Femur (tissue), 1 donor: ENCODE measurements around the gene NSD1.

ENCODE experiments used
- DNase-seq: peaks from one replicate; pipeline ENCODE4 v3.0.0-alpha.2; 2017

Gene NSD1

GRCh38 chr5:177310332-177310731, 176.8 kb downstream of the NSD1 start:
- DNase-seq = no peak

DNA sequence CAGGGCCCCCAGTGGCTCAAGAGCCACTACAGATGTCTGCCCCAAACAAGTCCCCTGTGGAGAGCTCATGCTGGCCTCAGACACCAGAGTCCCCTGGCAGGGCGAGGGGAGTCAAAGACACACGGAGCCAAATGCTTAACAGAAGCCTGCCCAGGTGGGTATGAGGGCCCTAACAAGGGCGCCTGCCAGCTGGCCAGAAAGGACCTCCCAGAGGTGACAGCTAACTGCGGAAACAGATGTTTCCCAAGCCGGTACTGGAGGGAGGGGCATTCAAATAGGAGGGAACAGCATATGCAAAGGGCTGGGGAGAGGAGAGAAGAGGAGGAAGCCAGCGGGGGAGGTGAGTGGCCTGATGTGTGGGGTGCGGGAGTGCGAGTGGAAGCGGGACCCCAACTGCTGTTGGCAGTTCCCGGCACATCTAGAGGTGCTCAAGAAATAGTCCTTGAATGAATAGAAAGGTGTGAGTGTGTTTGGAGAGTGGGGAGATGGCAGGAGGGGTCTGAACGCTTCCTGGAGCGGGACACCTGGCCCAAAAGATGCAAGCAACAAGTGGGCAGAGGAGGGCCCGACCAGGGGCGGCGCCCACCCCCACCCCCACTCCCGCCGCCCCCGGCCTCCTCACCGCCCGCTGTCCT, 177.3 kb downstream of the NSD1 start:
- DNase-seq = peak; percentile 64

- peak; percentile 55 for DNase-seq
Observed at GRCh38 chr5:177311392-177311722, 177.8 kb downstream of the NSD1 start.

DNA sequence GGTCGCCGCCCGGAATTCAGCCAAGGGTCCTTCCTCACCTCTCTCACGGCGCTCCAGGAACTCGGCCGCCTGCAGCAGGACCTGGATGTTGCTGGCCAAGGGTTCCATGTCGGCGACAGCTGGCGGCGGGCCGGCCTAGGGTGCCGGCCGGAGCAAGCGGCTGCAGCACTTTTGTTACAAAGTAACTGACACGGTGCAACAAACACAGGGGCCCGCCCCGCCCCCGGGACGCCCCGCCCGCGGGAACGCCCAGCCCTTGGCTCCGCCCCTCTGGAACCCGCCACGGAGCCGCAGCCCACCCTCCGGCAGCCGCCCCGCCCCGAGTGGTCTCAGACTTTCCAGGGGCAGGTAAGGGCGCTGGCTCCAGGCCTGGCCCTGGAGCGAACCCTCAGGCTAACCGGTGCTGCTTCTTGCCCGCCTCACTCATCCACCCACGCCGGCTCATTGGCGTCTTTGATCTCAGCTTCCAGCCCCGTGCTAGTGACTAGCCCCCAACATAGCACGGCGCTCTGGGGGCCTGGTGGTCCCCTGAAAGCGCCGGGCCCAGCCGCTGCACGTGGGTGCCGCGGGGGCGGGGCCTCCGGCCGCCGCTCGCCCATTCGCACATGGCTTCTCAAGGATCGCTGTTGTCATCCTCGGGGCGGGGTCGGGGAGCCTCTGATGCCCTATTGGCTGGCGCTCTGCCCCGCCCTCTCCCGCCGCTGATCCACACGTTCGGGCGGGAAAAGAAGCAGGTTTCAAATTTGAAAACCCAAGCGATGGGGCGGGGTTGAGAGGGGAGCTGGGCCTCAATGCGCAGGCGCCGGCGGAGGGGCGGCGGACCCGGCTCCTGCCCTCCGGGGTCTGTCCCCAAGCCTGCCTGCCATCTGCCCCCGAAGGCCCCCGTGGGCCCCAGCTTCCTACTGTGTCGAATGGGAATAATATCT, 178.4 kb downstream of the NSD1 start, which contains the start of gene MXD3:
Gene MXD3 (minus strand): TSS at position 176 of the 926 bp plus-strand sequence. CDS start 68 bp downstream, at position 108.
- DNase-seq = peak; percentile 98

DNA sequence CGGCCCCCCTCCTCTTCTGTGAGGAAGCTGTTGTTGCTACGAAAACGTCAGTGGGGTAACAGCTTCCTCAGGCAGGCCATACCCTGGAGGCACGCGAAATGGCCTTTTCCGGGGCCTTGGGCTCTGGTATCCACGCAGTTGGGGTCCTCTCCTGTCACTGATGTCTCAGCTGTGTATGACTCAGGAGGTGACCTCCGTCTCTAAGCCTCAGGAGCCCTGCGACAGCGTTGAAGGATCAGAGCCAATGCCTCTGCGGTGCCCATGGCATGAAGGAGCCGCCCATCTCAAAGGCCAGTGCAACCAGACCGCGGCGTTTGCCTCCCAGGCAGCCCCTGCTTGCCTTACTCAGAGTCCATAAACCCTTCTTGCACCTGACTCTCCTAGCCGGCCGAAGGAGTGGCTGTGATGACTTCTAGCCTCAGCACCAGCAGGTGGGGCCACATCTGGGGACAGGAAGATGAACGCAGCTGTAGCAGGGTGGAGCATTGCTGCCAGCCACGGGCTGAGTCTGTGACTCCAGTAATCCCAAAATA, 179.1 kb downstream of the NSD1 start:
- no peak for DNase-seq

DNA sequence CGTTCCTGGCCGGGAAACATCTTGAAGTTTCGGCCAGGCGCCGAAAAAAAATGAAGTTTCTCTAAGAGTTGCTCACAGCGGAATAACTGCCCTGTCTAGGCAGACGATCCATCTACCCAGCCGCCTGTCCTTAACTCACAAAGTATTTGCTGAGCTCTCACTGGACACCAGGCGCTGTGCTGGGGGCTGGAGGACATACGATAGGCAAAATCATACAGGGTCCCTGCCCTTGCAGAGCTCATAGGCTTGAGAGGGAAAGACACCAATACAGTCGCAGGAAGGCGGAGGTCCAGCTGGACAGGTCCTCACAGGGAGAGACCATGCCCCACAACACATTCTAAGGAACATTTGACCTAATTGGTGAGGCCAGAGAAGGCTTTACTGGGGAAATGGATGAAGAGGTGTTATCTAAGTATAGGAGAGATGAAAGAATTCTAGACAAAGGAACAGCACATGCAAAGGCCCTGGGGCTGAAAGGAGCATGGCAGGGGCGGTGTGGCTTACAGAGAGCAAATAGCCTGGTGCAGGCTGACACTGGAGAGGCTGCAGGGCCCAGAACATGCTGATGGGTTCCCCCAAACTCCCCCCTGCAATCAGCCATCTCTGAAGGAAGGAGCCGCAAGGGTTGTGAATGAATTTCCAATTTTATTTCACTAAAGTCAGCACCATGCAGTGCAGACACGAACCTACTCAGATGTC, 180.1 kb downstream of the NSD1 start:
- DNase-seq = no peak

DNA sequence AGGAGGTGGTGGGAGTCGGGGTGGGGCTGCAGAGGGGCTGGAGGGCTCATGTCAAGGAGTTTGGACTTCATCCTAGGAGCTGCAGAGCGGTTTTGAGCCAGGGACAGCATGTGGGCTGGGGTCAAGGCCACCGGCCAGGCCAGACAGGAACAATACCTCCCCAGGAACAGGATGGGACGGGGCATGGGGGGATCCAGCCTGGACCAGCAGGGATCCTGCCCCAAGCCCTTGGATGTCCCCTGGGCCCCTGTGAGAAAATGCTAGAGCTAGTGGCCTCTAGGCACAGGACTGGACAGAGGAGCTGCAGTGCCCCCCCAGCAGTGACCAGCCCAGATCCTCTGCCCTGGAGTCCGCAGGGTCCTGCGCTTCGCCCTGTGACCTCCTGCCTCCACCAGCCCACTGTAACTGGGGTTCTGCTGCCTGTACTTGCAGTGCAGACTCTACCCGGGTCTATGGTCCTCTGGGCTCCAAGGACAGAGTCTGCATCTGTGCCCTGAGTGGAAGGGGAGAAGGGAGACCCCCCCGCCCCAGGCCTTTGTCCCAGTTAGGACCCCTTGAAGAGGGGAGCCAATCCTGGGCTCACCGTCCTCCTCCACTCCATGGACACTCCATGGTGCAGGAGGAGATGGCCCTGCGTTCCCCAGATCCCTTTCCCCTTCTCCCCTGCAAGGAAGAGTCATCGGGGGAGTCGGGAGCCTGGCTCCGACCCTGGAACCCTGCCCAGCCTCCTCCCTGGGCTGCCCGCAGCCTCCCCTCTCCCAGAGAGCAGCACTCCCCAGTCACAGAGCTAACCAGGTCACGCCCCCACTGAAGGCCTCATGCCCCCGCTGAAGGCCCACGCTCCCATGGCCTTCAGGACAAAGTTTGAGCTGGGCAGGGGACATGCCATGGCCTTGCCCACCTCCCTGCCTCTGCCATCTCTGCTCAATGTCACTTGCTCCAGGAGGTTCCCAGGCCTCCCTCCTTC, 181.1 kb downstream of the NSD1 start:
- no peak for DNase-seq

- no peak for DNase-seq
Observed at GRCh38 chr5:177315411-177315810, 181.8 kb downstream of the NSD1 start.

DNA sequence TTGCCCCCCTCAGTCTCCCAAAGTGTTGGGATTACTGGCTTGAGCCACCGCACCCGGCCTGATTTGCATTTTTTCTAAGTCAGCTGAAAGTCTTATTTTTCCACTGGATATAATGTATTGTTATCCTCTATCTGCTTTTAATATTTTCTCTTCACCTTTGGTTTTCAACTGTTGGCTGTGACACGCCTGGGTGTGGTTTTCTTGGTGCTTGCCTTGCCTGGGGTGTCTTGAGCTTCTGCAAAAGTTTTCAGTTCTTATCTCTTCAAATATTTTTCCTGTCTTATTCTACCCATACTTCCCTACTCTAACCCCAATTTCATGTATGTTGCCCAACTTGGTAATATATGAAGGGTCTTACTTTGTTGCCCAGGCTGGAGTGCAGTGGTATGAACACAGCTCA, 182.4 kb downstream of the NSD1 start:
- no peak for DNase-seq

GRCh38 chr5:177317959-177318377, 184.4 kb downstream of the NSD1 start:
- peak; percentile 75 for DNase-seq

DNA sequence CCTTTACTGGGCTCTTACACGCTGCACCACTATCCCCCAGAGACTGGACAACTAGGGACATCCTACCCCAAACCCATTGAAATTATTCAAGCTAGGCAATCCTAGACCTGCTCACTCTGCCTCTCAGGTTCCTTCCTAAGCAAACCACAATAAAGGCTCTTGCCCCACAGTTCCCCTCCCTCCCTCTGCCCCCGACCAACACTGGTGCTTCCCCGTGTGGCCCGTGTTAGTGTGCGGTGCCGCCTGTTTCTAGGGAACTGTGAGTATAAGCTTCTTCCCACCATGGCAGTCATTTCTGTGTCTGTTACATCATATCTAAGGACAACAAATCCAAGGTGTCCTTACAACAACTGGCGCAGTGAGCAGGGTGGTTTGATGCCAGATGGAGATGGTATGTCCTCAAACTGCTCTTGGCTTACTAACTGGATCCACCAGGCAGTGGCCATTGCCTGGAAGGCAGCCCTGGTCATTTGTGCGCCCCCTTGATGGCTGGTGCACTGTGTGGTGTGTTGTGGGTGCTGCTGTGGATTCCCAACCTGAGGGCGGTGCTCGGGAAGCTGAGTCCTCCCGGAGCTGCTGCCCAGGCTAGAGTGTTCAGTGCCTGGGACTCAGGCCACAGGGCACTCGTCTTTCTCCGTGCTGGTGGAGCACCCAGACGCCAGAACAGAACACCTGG, 186.5 kb downstream of the NSD1 start:
- no peak for DNase-seq

DNA sequence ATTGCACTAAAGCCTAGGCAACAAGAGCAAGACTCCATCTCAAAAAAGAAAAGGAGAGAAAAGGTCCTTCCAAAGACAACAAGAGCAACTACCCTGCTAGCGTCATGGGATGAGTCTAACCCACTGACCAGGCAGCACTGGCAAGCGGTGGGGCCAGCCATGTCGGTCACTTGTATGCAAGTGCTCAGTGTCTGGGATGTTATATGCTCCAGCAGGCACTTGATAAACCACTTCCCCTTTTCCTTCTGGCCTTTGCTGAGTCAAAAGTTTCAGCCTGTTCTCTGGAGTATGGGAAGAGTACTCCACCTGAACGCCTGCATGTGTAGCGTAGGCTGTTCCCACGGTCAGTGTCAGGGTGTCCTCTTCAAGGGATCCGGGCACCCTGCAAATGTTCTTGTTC, 187.3 kb downstream of the NSD1 start:
- no peak for DNase-seq

DNA sequence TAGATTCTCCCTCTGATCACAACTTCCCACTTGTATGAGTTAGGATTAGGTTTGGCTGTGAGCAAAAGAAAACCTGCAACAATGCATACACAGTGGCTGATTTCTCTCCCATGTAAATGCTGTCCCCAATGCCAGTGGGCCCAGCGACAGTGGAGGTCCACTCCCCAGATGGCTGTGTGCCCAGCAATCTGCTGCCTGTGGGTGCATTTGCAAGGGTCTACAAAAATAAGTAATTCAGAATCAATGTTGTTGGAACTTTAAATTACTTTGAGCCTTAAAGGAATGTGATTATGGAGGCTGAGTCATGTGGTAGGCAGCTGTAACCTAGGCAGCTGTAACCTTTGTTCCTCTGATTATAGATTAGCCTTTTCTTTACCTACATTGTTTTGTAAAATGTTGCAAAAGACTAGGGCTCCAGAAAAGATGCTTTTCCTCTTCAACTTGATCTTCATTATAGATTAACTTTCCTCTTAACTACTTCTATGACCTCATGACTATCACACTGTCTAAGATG, 192.4 kb downstream of the NSD1 start:
- no peak for DNase-seq

DNA sequence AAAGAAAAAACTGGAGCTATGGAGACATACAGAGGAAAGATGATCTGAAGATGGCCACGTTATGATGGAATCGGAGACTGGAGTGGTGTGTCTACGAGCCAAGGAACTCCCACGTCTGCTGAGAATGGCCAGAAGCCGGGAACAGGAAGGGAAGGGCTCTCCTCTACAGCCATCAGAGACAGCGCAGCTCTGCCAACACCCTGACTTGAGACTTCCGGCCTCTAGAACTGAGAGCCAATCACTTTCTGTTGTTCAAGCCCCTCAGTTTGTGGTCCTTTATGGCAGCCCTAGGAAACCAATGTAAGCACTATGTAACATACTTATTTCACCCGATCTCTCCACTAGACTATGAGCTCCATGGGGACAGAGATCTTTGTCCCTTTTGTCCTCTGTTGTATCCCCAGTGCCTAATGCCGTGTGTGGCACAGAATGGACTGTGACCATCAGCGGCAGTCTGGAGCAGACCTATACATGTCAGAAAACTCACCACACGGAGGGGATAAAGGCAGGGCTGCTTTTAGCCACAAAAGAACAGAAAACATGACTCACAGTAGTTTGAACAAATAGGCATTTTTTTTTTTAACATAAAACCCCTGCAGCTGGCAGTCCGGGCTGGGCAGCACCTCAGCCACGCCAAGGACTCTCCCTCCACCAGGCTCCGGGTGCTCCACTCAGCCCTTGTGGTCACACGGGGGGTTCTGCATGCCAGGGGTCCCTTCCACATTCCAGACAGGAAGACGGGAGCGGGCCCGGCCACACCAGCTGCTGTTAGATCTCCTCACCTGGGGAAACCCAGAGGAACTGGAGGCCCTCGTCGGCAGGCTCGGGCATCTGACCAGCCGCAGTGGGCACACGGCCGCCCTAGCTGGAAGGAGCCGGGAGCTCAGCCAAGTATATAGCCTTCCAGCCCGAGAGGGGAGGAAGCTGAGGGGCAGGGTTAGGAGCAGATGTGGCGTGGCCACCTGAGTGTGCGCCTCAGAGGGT, 194.3 kb downstream of the NSD1 start:
- peak; percentile 62 for DNase-seq

DNA sequence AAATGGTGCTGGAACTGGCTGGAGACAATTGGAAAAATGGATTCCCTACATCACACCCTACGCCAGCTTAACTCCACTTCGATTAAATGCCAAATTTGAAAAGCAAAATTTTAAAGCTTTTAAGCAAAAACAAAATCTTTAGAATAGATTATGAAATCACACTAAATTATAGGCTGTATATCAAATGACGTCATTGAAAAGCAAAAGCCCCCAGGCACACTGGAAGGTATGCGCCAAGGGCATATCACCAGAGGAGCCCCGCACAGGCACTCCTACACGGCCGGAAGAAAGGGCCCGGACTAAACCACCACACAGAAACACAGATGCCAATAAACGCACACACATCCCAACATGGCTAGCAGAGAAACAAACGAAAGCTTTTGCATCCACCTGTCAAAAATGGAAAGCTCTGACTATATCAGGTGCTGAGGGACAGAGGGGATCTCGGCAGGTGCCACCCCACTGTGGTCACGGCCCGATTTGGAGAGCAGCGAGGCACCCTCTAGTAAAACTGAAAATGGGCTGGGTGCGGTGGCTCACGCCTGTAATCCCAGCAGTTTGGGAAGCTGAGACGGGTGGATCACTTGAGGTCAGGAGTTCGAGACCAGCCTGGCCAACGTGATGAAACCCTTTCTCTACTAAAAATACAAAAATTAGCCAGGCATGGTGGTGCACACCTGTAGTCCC, 195.1 kb downstream of the NSD1 start:
- DNase-seq = no peak

DNA sequence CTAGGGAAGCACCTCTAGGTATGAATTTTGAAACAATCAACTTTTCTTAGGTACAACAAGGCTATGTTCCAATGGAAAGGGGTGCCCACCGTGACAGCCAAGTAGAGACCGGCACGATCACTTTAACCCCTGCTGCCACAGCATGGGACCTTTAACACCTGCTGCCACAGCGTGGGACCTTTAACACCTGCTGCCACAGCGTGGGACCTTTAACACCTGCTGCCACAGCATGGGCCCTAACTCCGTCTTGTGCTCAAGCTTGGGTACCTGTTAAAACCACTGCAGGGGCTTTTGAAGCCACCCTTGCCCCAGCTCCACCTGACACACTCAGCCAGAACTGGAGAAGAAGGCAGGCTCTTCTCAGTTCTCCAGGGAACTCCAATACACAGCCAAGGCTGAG, 196.3 kb downstream of the NSD1 start:
- DNase-seq = no peak

- no peak for DNase-seq
Observed at GRCh38 chr5:177330991-177331842, 197.6 kb downstream of the NSD1 start.
